HepG2 (cell line): ENCODE measurements around the gene KCTD19. TPM values are rescaled to one million over a fixed set of nuclear protein-coding genes. Genes with fewer than 3 reads are reported as not detected.

Experiments
- ATAC-seq: fragments of 200-7000 bp; cut with Tn5 transposase; 3 replicates; pipeline ENCODE4 v1.9.1; 2020; ENCODE audit warnings: mild to moderate bottlenecking, moderate library complexity
- BruUV-seq: library from RNA; stranded (reverse); fragments of 400-500 nt; replicated peaks from 2 replicates; lab custom pipeline; 2021; lab: Mats Ljungman, UMichigan
- CTCF ChIA-PET: fragments of 300-600 bp; formaldehyde crosslinking; extraction: SDS; loops from one replicate; lab custom pipeline; 2021; ENCODE audit warnings: low total read pairs, inconsistent platforms, low intra/inter-chr PET ratio; lab: Yijun Ruan, JAX
- POLR2A ChIA-PET: fragments of 350-600 bp; sonication (Branson Sonifier 250); formaldehyde crosslinking; loops from one replicate; lab custom pipeline; 2020; ENCODE audit warnings: antibody characterized with exemption, inconsistent platforms; lab: Yijun Ruan, JAX
- DNase-seq: peaks from one replicate; pipeline ENCODE4 v3.0.0-alpha.2; 2015; ENCODE audit warnings: low spot score
- FAIRE-seq: peaks from 3 replicates; lab custom pipeline; 2011; peaks lifted over from hg19 to GRCh38; lab: Jason Lieb, UNC
- H2AFZ ChIP-seq: one replicate; pipeline ENCODE4 v1.6.1; 2011; ENCODE audit warnings: low read length, inconsistent platforms
- H3K27ac ChIP-seq: fragments of 300-600 bp; 3 replicates; pipeline ENCODE4 v1.8.0; 2011; ENCODE audit warnings: mixed run types, mild to moderate bottlenecking, mixed read lengths, low read length, inconsistent platforms; ENCODE audit not compliant: insufficient read depth; ENCODE audit errors: extremely low read length
- H3K27me3 ChIP-seq, 2 experiments: fragments of 200-600 bp in 1 of 2; 2 replicates in 1 of 2; 3 replicates in 1 of 2; pipeline versions ENCODE4 v1.6.0 to v1.8.0; 2011; ENCODE audit warnings: low read length in 2 of 2, mild to moderate bottlenecking in 2 of 2, moderate library complexity in 2 of 2, inconsistent platforms in 1 of 2; ENCODE audit not compliant: insufficient read depth in 2 of 2, control insufficient read depth in 1 of 2
- H3K36me3 ChIP-seq, 2 experiments: fragments of 200-600 bp in 1 of 2; replicated peaks in 1 of 2; 2 replicates in 1 of 2; 3 replicates in 1 of 2; pipeline versions ENCODE4 v1.5.1 to v1.8.0; 2011; ENCODE audit warnings: low read length in 2 of 2, inconsistent platforms in 1 of 2; ENCODE audit not compliant: insufficient read depth in 2 of 2, control insufficient read depth in 1 of 2
- H3K4me1 ChIP-seq: 2 replicates; pipeline ENCODE4 v1.5.1; 2012; ENCODE audit warnings: low read length, inconsistent platforms; ENCODE audit not compliant: insufficient read depth
- H3K4me2 ChIP-seq: 2 replicates; pipeline ENCODE4 v1.6.0; 2011; ENCODE audit warnings: low read depth, low read length, inconsistent platforms
- H3K4me3 ChIP-seq, 3 experiments: fragments of 200-600 bp in 1 of 3; sonication (generic), shearing (Covaris generic) in 1 of 3; replicated peaks in 1 of 3; 2 replicates each; pipeline ENCODE4 v1.5.1; 2011 to 2016; ENCODE audit warnings: low read length in 3 of 3, inconsistent platforms in 2 of 3, low read depth in 2 of 3, mild to moderate bottlenecking in 2 of 3, control low read depth in 1 of 3, mixed read lengths in 1 of 3; ENCODE audit not compliant: insufficient read depth in 1 of 3
- H3K79me2 ChIP-seq: one replicate; pipeline ENCODE4 v1.6.1; 2011; ENCODE audit warnings: low read length, inconsistent platforms; ENCODE audit not compliant: insufficient read depth
- H3K9ac ChIP-seq: 2 replicates; pipeline ENCODE4 v1.6.0; 2011; ENCODE audit warnings: mild to moderate bottlenecking, low read depth, low read length, inconsistent platforms; ENCODE audit not compliant: insufficient read depth
- H3K9me3 ChIP-seq: 2 replicates; pipeline ENCODE4 v1.5.1; 2012; ENCODE audit warnings: mild to moderate bottlenecking, low read length
- H4K20me1 ChIP-seq: 2 replicates; pipeline ENCODE4 v1.6.0; 2011; ENCODE audit warnings: inconsistent platforms, mild to moderate bottlenecking, low read length, moderate library complexity; ENCODE audit not compliant: insufficient read depth
- BRF2 ChIP-seq: sonication (generic); formaldehyde crosslinking; IDR thresholded peaks from 2 replicates; pipeline ENCODE4 v1.8.1; 2022; ENCODE audit warnings: mild to moderate bottlenecking, missing genetic modification reagents
- CHD2 ChIP-seq: IDR thresholded peaks from 2 replicates; pipeline ENCODE4 v1.6.1; 2011; ENCODE audit warnings: low read depth, low read length, improper control_type of control experiment
- ETV5 ChIP-seq: IDR thresholded peaks from 2 replicates; pipeline ENCODE4 v1.6.1; 2018; ENCODE audit warnings: missing biosample characterization, missing genetic modification reagents, inconsistent platforms, borderline replicate concordance
- HNF1B ChIP-seq: sonication (generic); formaldehyde crosslinking; IDR thresholded peaks from 2 replicates; pipeline ENCODE4 v1.5.1; 2020; ENCODE audit warnings: mild to moderate bottlenecking, moderate library complexity, missing genetic modification reagents
- HNRNPH1 ChIP-seq: fragments of 200-400 bp; formaldehyde crosslinking; optimal IDR thresholded peaks from 2 replicates; pipeline ENCODE3; 2017; ENCODE audit warnings: mild to moderate bottlenecking, low read depth, low read length
- KDM2A ChIP-seq: sonication (generic); formaldehyde crosslinking; IDR thresholded peaks from 2 replicates; pipeline ENCODE4 v1.4.0; 2020; ENCODE audit warnings: low read depth, missing genetic modification reagents, borderline replicate concordance
- NR1H2 ChIP-seq: sonication (generic); formaldehyde crosslinking; IDR thresholded peaks from 2 replicates; pipeline ENCODE4 v1.8.1; 2022; ENCODE audit warnings: low read depth, missing genetic modification reagents, borderline replicate concordance
- PHF8 ChIP-seq: sonication (generic); formaldehyde crosslinking; IDR thresholded peaks from 2 replicates; pipeline ENCODE4 v1.5.0; 2020; ENCODE audit warnings: missing genetic modification reagents
- TFDP2 ChIP-seq: sonication (generic); formaldehyde crosslinking; IDR thresholded peaks from 2 replicates; pipeline ENCODE4 v1.4.0; 2020; ENCODE audit warnings: missing genetic modification reagents
- UBTF ChIP-seq: sonication (generic); formaldehyde crosslinking; IDR thresholded peaks from 2 replicates; pipeline ENCODE4 v1.4.0; 2020; ENCODE audit warnings: mild to moderate bottlenecking, missing genetic modification reagents
- ZNF800 ChIP-seq: sonication (generic); formaldehyde crosslinking; IDR thresholded peaks from 2 replicates; pipeline ENCODE4 v1.4.0; 2020; ENCODE audit warnings: missing genetic modification reagents
- WGBS: methylation state at CpG from one replicate; pipeline ENCODE4 v1.1.6; 2017; ENCODE audit warnings: low lambda C conversion rate; 5-methylcytosine and 5-hydroxymethylcytosine counted together
- in situ Hi-C: cut with HindIII; loops from 2 replicates; pipeline ENCODE4 v1.10.0; 2017; ENCODE audit warnings: low pct_unique_long_range_greater_than_20kb; ENCODE audit not compliant: extremely low pct_ligation_motif_present
- intact Hi-C: fragments of 100-400 bp; cut with micrococcal nuclease; formaldehyde crosslinking; loops from one replicate; pipeline ENCODE4 v1.10.0; 2022; ENCODE audit not compliant: unreplicated experiment
- polyA plus RNA-seq, 8 experiments: library from polyadenylated mRNA; depleted of rRNA in 3 of 8; stranded (reverse) in 7 of 8; unstranded in 1 of 8; fragments of >200 nt; fragmentation: Illumina TruSeq in 4 of 8; extraction: Trizol in 4 of 8; gene quantifications; 2 replicates each; pipeline versions ENCODE4 v1.2.1 to v1.2.3, GENCODE V29; 2011 to 2016; ENCODE audit warnings: low read depth in 4 of 8, missing spikeins in 1 of 8, mixed read lengths in 1 of 8; ENCODE audit not compliant: insufficient read depth in 1 of 8
- total RNA-seq, 5 experiments: library from RNA; depleted of rRNA; stranded (reverse); fragments of >200 nt; fragmentation: Illumina TruSeq; extraction: Trizol; gene quantifications; 2 replicates each; pipeline ENCODE4 v1.2.3, GENCODE V29; 2016; ENCODE audit warnings: low read depth in 1 of 5

Gene KCTD19
- total and polyA plus RNA-seq, 2 of the 13 experiments (the other 11 are each of a cell fraction or from before 2014, with no cell fraction given), result not detected

GRCh38 chr16:67249178-67250044 lies 77.1 kb downstream of the KCTD19 start:
- no peaks in the 10 kb centered on the region for H3K9me3 ChIP-seq
- H4K20me1 ChIP-seq, result no peaks in the 10 kb centered on the region
- ATAC-seq, result no peak
- BruUV-seq, result no TSS peak
- H3K79me2 ChIP-seq, result no peaks in the 10 kb centered on the region
- H2AFZ ChIP-seq, result peak overlapping the region; percentile 50
- in situ Hi-C loops, result no loop called here
- no peaks in the 10 kb centered on the region for H3K36me3 ChIP-seq
- peak overlapping the region; percentile 53; the same call in 1 of the 2 replicates for H3K9ac ChIP-seq
- intact Hi-C loops, result no loop called here
- peaks cover 0 to 22% of the 10 kb centered on the region in 2 experiments; a peak in 3 of 5 replicates for H3K27me3 ChIP-seq
- H3K27ac ChIP-seq, result no peak overlapping the region
- no peak for FAIRE-seq
- POLR2A ChIA-PET, result interaction anchor here (3.3 to 6.1 kb wide), 3 partner anchors 17 to 23 kb away, joined by 13 to 71 read pairs (median 24); partner anchors contain the start of gene TMEM208
- peak overlapping the region; percentile 59 to 85 (median 63) for H3K4me3 ChIP-seq
- peaks cover 54% of the 10 kb centered on the region for H3K4me1 ChIP-seq
- 20% methylated on average over 13 of the region's 22 CpGs for WGBS
- H3K4me2 ChIP-seq, result peak overlapping the region; percentile 97
- CTCF ChIA-PET, result no interaction called here
- DNase-seq, result no peak
- TF ChIP-seq UBTF (CRISPR knock-in tag) (peak; percentile 8; the same call in 1 of the 2 replicates), HNF1B (CRISPR knock-in tag) (0 out of 2 replicates have a peak, but pooled peaks have one; percentile 23), TFDP2 (CRISPR knock-in tag) (no peak), KDM2A (CRISPR knock-in tag) (peak; percentile 64; the same call in 1 of the 2 replicates), PHF8 (CRISPR knock-in tag) (0 out of 2 replicates have a peak, but pooled peaks have one; percentile 44), NR1H2 (CRISPR knock-in tag) (no peak), ZNF800 (CRISPR knock-in tag) (0 out of 2 replicates have a peak, but pooled peaks have one; percentile 37), BRF2 (no peak), CHD2 (no peak), HNRNPH1 (no peak), ETV5 (CRISPR knock-in tag) (0 out of 2 replicates have a peak, but pooled peaks have one; percentile 10)
